ENCODE results near the gene NRG3. TPM values are rescaled to one million over a fixed set of nuclear protein-coding genes. Genes with fewer than 3 reads are reported as not detected.
A peak's percentile ranks its signal among the peaks of the same experiment; 100 is the strongest.

NRG3 gene
- total RNA-seq, 2 donors from 2014 or later, result 0.97 TPM; not detected in 1

GRCh38 chr10:82801289-82801688, 926.3 kb downstream of the NRG3 start:
- no peaks in the 10 kb centered on the region for H3K27me3 ChIP-seq (replicated peaks; ENCODE audit: insufficient read depth)
- H3K9me3 ChIP-seq, result no peaks in the 10 kb centered on the region
- intact Hi-C loops (cut with DNase I), result no loop called here
- H3K4me1 ChIP-seq (replicated peaks), result no peaks in the 10 kb centered on the region
- H3K4me3 ChIP-seq, result no peak overlapping the region
- 97% methylated on average over 1 of the region's 1 CpG for WGBS
- TF ChIP-seq POLR2AphosphoS5 (IDR thresholded peaks at IDR 0.05) (no peak), CTCF (IDR thresholded peaks at IDR 0.05) (no peak), POLR2A (IDR thresholded peaks at IDR 0.05) (no peak)
- no peak overlapping the region for H3K27ac ChIP-seq
- DNase-seq (ENCODE audit: low spot score), result no peak
- no peaks in the 10 kb centered on the region for H3K36me3 ChIP-seq

GRCh38 chr10:82811621-82812020, 936.6 kb downstream of the NRG3 start:
- intact Hi-C loops (cut with DNase I), result no loop called here
- WGBS, result 72% methylated on average over 1 of the region's 1 CpG
- peak in 1 of 4 experiments; percentile 29 for TF ChIP-seq CTCF (IDR thresholded peaks at IDR 0.05)
- TF ChIP-seq POLR2AphosphoS5 (IDR thresholded peaks at IDR 0.05), result no peak
- no peak for DNase-seq (ENCODE audit: low spot score)
- Histone ChIP-seq H3K9me3 (no peaks in the 10 kb centered on the region), H3K36me3 (no peaks in the 10 kb centered on the region), H3K4me1 (replicated peaks) (no peaks in the 10 kb centered on the region), H3K27ac (no peak overlapping the region), H3K4me3 (no peak overlapping the region), H3K27me3 (replicated peaks; ENCODE audit: insufficient read depth) (no peaks in the 10 kb centered on the region)

GRCh38 chr10:82813856-82814255, 938.9 kb downstream of the NRG3 start:
- WGBS, result 57% methylated on average over 5 of the region's 5 CpGs
- DNase-seq (ENCODE audit: low spot score), result no peak
- no peak for TF ChIP-seq CTCF (IDR thresholded peaks at IDR 0.05)
- TF ChIP-seq POLR2AphosphoS5 (IDR thresholded peaks at IDR 0.05), result no peak
- TF ChIP-seq POLR2A (IDR thresholded peaks at IDR 0.05), result no peak
- intact Hi-C loops (cut with DNase I), result no loop called here
- no peaks in the 10 kb centered on the region for H3K4me1 ChIP-seq (replicated peaks)
- no peak overlapping the region for H3K27ac ChIP-seq
- no peaks in the 10 kb centered on the region for H3K27me3 ChIP-seq (replicated peaks; ENCODE audit: insufficient read depth)
- no peak overlapping the region for H3K4me3 ChIP-seq
- no peaks in the 10 kb centered on the region for H3K36me3 ChIP-seq
- H3K9me3 ChIP-seq, result no peaks in the 10 kb centered on the region

GRCh38 chr10:82814635-82815034, 939.6 kb downstream of the NRG3 start:
- H3K27me3 ChIP-seq (replicated peaks; ENCODE audit: insufficient read depth), result no peaks in the 10 kb centered on the region
- intact Hi-C loops (cut with DNase I), result no loop called here
- H3K36me3 ChIP-seq, result no peaks in the 10 kb centered on the region
- DNase-seq (ENCODE audit: low spot score), result no peak
- no peaks in the 10 kb centered on the region for H3K9me3 ChIP-seq
- no peak overlapping the region for H3K4me3 ChIP-seq
- H3K27ac ChIP-seq, result no peak overlapping the region
- no peaks in the 10 kb centered on the region for H3K4me1 ChIP-seq (replicated peaks)
- TF ChIP-seq CTCF (IDR thresholded peaks at IDR 0.05) (no peak), POLR2AphosphoS5 (IDR thresholded peaks at IDR 0.05) (no peak), POLR2A (IDR thresholded peaks at IDR 0.05) (no peak)

GRCh38 chr10:82815680-82816079, 940.7 kb downstream of the NRG3 start:
- Histone ChIP-seq H3K36me3 (no peaks in the 10 kb centered on the region), H3K4me3 (no peak overlapping the region), H3K9me3 (no peaks in the 10 kb centered on the region), H3K4me1 (replicated peaks) (no peaks in the 10 kb centered on the region), H3K27me3 (replicated peaks; ENCODE audit: insufficient read depth) (no peaks in the 10 kb centered on the region), H3K27ac (no peak overlapping the region)
- WGBS, result 93% methylated on average over 7 of the region's 7 CpGs
- TF ChIP-seq POLR2AphosphoS5 (IDR thresholded peaks at IDR 0.05) (no peak), CTCF (IDR thresholded peaks at IDR 0.05) (no peak), POLR2A (IDR thresholded peaks at IDR 0.05) (no peak)
- intact Hi-C loops (cut with DNase I), result no loop called here
- no peak for DNase-seq (ENCODE audit: low spot score)

Data from prostate gland (tissue), 2 donors.